ENCODE data around the gene CTNND1.
A peak's percentile ranks its signal among the peaks of the same experiment; 100 is the strongest.

The CTNND1 gene

GRCh38 chr11:57742087-57742452, 19.5 kb upstream of the CTNND1 start:
- H3K27ac Mint-ChIP-seq = peak overlapping the region; percentile 99
- H3K4me3 Mint-ChIP-seq = peak overlapping the region; percentile 95 to 97
- H3K4me1 Mint-ChIP-seq (ENCODE audit: low read depth in 2 of 2) = peaks cover 20 to 26% of the 10 kb centered on the region in 2 donors
- DNase-seq = no peak
- H3K27me3 Mint-ChIP-seq = no peaks in the 10 kb centered on the region
- ATAC-seq (replicated peaks) = no peak
- H3K9me3 Mint-ChIP-seq = no peaks in the 10 kb centered on the region
- peaks cover 76% of the 10 kb centered on the region for H3K36me3 Mint-ChIP-seq (ENCODE audit: insufficient read depth)

- no peak overlapping the region for H3K4me3 Mint-ChIP-seq
- peaks cover 61% of the 10 kb centered on the region for H3K36me3 Mint-ChIP-seq (ENCODE audit: insufficient read depth)
- no peaks in the 10 kb centered on the region for H3K9me3 Mint-ChIP-seq
- peaks cover 19 to 20% of the 10 kb centered on the region in 2 donors for H3K4me1 Mint-ChIP-seq (ENCODE audit: low read depth in 2 of 2)
- H3K27me3 Mint-ChIP-seq = no peaks in the 10 kb centered on the region
- ATAC-seq (replicated peaks) (no peak), DNase-seq (no peak)
- H3K27ac Mint-ChIP-seq = peak overlapping the region; percentile 60 to 84
Measured at GRCh38 chr11:57744357-57744756, 17.2 kb upstream of the CTNND1 start.

- DNase-seq (no peak), ATAC-seq (replicated peaks) (no peak)
- Mint-ChIP-seq H3K27me3 (no peaks in the 10 kb centered on the region), H3K4me1 (ENCODE audit: low read depth in 2 of 2) (peaks cover 19 to 20% of the 10 kb centered on the region in 2 donors), H3K9me3 (no peaks in the 10 kb centered on the region), H3K27ac (peak overlapping the region; percentile 3 to 84), H3K4me3 (no peak overlapping the region), H3K36me3 (ENCODE audit: insufficient read depth) (peaks cover 54% of the 10 kb centered on the region)
Measured at GRCh38 chr11:57745206-57745605, 16.4 kb upstream of the CTNND1 start.

GRCh38 chr11:57746920-57747319, 14.7 kb upstream of the CTNND1 start:
- H3K27ac Mint-ChIP-seq = peak overlapping the region; percentile 3 to 81
- peaks cover 12 to 15% of the 10 kb centered on the region in 2 donors for H3K4me1 Mint-ChIP-seq (ENCODE audit: low read depth in 2 of 2)
- no peak overlapping the region for H3K4me3 Mint-ChIP-seq
- H3K36me3 Mint-ChIP-seq (ENCODE audit: insufficient read depth) = peaks cover 44% of the 10 kb centered on the region
- ATAC-seq (replicated peaks) (no peak), DNase-seq (no peak)
- H3K27me3 Mint-ChIP-seq = no peaks in the 10 kb centered on the region
- no peaks in the 10 kb centered on the region for H3K9me3 Mint-ChIP-seq

GRCh38 chr11:57751176-57751575, 10.4 kb upstream of the CTNND1 start:
- ATAC-seq (replicated peaks) = no peak
- Mint-ChIP-seq H3K27ac (no peak overlapping the region), H3K4me3 (no peak overlapping the region)

GRCh38 chr11:57751676-57752253, 9.8 kb upstream of the CTNND1 start, which contains the start of gene BTBD18:
Gene BTBD18, minus strand, starts transcription at chr11:57751819. Its CDS starts 631 bp downstream, at chr11:57751188.
- Mint-ChIP-seq H3K36me3 (ENCODE audit: insufficient read depth) (no peaks in the 10 kb centered on the region), H3K27ac (no peak within 1 kb of the TSS), H3K9me3 (no peaks in the 10 kb centered on the region), H3K4me1 (ENCODE audit: low read depth in 2 of 2) (no peaks in the 10 kb centered on the region), H3K27me3 (no peaks in the 10 kb centered on the region), H3K4me3 (no peak within 1 kb of the TSS)
- no peak for DNase-seq
- no peak for ATAC-seq (replicated peaks)

More at GRCh38 chr11:57751176-57751575, 10.4 kb upstream of the CTNND1 start:
- H3K36me3 Mint-ChIP-seq (ENCODE audit: insufficient read depth) = peaks cover 5% of the 10 kb centered on the region
- no peaks in the 10 kb centered on the region for H3K9me3 Mint-ChIP-seq
- no peaks in the 10 kb centered on the region for H3K4me1 Mint-ChIP-seq (ENCODE audit: low read depth in 2 of 2)
- DNase-seq = no peak
- H3K27me3 Mint-ChIP-seq = no peaks in the 10 kb centered on the region

- no peaks in the 10 kb centered on the region for H3K9me3 Mint-ChIP-seq
- DNase-seq (no peak), ATAC-seq (replicated peaks) (no peak)
- no peaks in the 10 kb centered on the region for H3K36me3 Mint-ChIP-seq (ENCODE audit: insufficient read depth)
- no peaks in the 10 kb centered on the region for H3K27me3 Mint-ChIP-seq
- H3K4me3 Mint-ChIP-seq = no peak overlapping the region
- H3K27ac Mint-ChIP-seq = no peak overlapping the region
- no peaks in the 10 kb centered on the region for H3K4me1 Mint-ChIP-seq (ENCODE audit: low read depth in 2 of 2)
Measured at GRCh38 chr11:57752954-57753353, 8.6 kb upstream of the CTNND1 start.

GRCh38 chr11:57758174-57758573, 3.4 kb upstream of the CTNND1 start:
- Mint-ChIP-seq H3K36me3 (ENCODE audit: insufficient read depth) (no peaks in the 10 kb centered on the region), H3K4me3 (no peak overlapping the region), H3K4me1 (ENCODE audit: low read depth in 2 of 2) (no peaks in the 10 kb centered on the region), H3K27ac (no peak overlapping the region), H3K27me3 (no peaks in the 10 kb centered on the region), H3K9me3 (no peaks in the 10 kb centered on the region)
- ATAC-seq (replicated peaks) = no peak
- no peak for DNase-seq

- no peak overlapping the region for H3K27ac Mint-ChIP-seq
- no peak overlapping the region for H3K4me3 Mint-ChIP-seq
- H3K4me1 Mint-ChIP-seq (ENCODE audit: low read depth in 2 of 2) = no peaks in the 10 kb centered on the region
- DNase-seq = no peak
- no peaks in the 10 kb centered on the region for H3K9me3 Mint-ChIP-seq
- H3K36me3 Mint-ChIP-seq (ENCODE audit: insufficient read depth) = no peaks in the 10 kb centered on the region
- H3K27me3 Mint-ChIP-seq = no peaks in the 10 kb centered on the region
- no peak for ATAC-seq (replicated peaks)
Measured at GRCh38 chr11:57762235-57762861, 746 bp downstream of the CTNND1 start.

GRCh38 chr11:57763568-57763967, 2.0 kb downstream of the CTNND1 start:
- H3K36me3 Mint-ChIP-seq (ENCODE audit: insufficient read depth) = no peaks in the 10 kb centered on the region
- no peaks in the 10 kb centered on the region for H3K27me3 Mint-ChIP-seq
- no peak for ATAC-seq (replicated peaks)

GRCh38 chr11:57764021-57764420, 2.4 kb downstream of the CTNND1 start:
- no peaks in the 10 kb centered on the region for H3K9me3 Mint-ChIP-seq
- H3K36me3 Mint-ChIP-seq (ENCODE audit: insufficient read depth) = no peaks in the 10 kb centered on the region
- no peak overlapping the region for H3K27ac Mint-ChIP-seq
- no peak for DNase-seq
- no peak overlapping the region for H3K4me3 Mint-ChIP-seq
- ATAC-seq (replicated peaks) = no peak
- H3K4me1 Mint-ChIP-seq (ENCODE audit: low read depth in 2 of 2) = no peaks in the 10 kb centered on the region
- no peaks in the 10 kb centered on the region for H3K27me3 Mint-ChIP-seq

More at GRCh38 chr11:57763568-57763967, 2.0 kb downstream of the CTNND1 start:
- Mint-ChIP-seq H3K27ac (no peak overlapping the region), H3K4me3 (no peak overlapping the region), H3K9me3 (no peaks in the 10 kb centered on the region), H3K4me1 (ENCODE audit: low read depth in 2 of 2) (no peaks in the 10 kb centered on the region)
- no peak for DNase-seq

GRCh38 chr11:57764566-57764965, 3.0 kb downstream of the CTNND1 start:
- H3K4me3 Mint-ChIP-seq = no peak overlapping the region
- no peak for DNase-seq
- H3K36me3 Mint-ChIP-seq (ENCODE audit: insufficient read depth) = no peaks in the 10 kb centered on the region
- H3K4me1 Mint-ChIP-seq (ENCODE audit: low read depth in 2 of 2) = no peaks in the 10 kb centered on the region
- H3K27ac Mint-ChIP-seq = no peak overlapping the region
- H3K27me3 Mint-ChIP-seq = no peaks in the 10 kb centered on the region
- H3K9me3 Mint-ChIP-seq = no peaks in the 10 kb centered on the region
- no peak for ATAC-seq (replicated peaks)

- Mint-ChIP-seq H3K27me3 (no peaks in the 10 kb centered on the region), H3K27ac (no peak overlapping the region), H3K4me3 (no peak overlapping the region), H3K9me3 (no peaks in the 10 kb centered on the region), H3K36me3 (ENCODE audit: insufficient read depth) (no peaks in the 10 kb centered on the region), H3K4me1 (ENCODE audit: low read depth in 2 of 2) (no peaks in the 10 kb centered on the region)
- no peak for ATAC-seq (replicated peaks)
- DNase-seq = no peak
Measured at GRCh38 chr11:57764972-57765371, 3.4 kb downstream of the CTNND1 start.

GRCh38 chr11:57770793-57771192, 9.2 kb downstream of the CTNND1 start:
- Mint-ChIP-seq H3K4me3 (no peak overlapping the region), H3K27ac (no peak overlapping the region), H3K36me3 (ENCODE audit: insufficient read depth) (no peaks in the 10 kb centered on the region), H3K27me3 (no peaks in the 10 kb centered on the region), H3K9me3 (no peaks in the 10 kb centered on the region), H3K4me1 (ENCODE audit: low read depth in 2 of 2) (peaks cover 0 to 7% of the 10 kb centered on the region in 2 donors)
- ATAC-seq (replicated peaks) (no peak), DNase-seq (no peak)

Measured in effector memory CD8-positive, alpha-beta T cell (primary cell).